Glomerular endothelial cell (primary cell): ENCODE data around the gene MRTFB. TPM values are rescaled to one million over a fixed set of nuclear protein-coding genes. Genes with fewer than 3 reads are reported as not detected.

Experiments
- DNase-seq: peaks from one replicate; pipeline ENCODE4 v3.0.0-alpha.2; 2011; ENCODE audit warnings: low read depth, low spot score; ENCODE audit errors: extremely low read depth
- total RNA-seq: library from RNA; depleted of rRNA; stranded (reverse); fragments of >200 nt; gene quantifications from 2 replicates; pipeline ENCODE4 v1.2.3, GENCODE V29; 2015

The MRTFB gene
- total RNA-seq, 1 donor from 2014 or later: 26.8 TPM

- no peak for DNase-seq
These were observed 9.3 kb upstream of the MRTFB start for GRCh38 chr16:14061732-14062259.

- DNase-seq: no peak
These were observed 8.9 kb upstream of the MRTFB start for GRCh38 chr16:14062261-14062660.

- no peak for DNase-seq
These were observed 7.2 kb upstream of the MRTFB start for GRCh38 chr16:14063618-14064581.

GRCh38 chr16:14069818-14070217 is 1.3 kb upstream of the MRTFB start:
- DNase-seq: no peak

GRCh38 chr16:14070555-14070876 is 603 bp upstream of the MRTFB start:
- no peak for DNase-seq

GRCh38 chr16:14071576-14072271 is 605 bp downstream of the MRTFB start:
- DNase-seq: no peak

- no peak for DNase-seq
These were observed 1.2 kb downstream of the MRTFB start for GRCh38 chr16:14072360-14072759.

GRCh38 chr16:14074544-14074943 is 3.4 kb downstream of the MRTFB start:
- no peak for DNase-seq

- DNase-seq: no peak
These were observed 6.8 kb downstream of the MRTFB start for GRCh38 chr16:14077918-14078317.

- DNase-seq: no peak
These were observed 15.4 kb downstream of the MRTFB start for GRCh38 chr16:14086477-14086876.

GRCh38 chr16:14087181-14087580 is 16.1 kb downstream of the MRTFB start:
- no peak for DNase-seq

GRCh38 chr16:14087590-14088154 is 16.6 kb downstream of the MRTFB start:
- DNase-seq: no peak

GRCh38 chr16:14088155-14088753 is 17.1 kb downstream of the MRTFB start:
- DNase-seq: no peak

- no peak for DNase-seq
These were observed 18.2 kb downstream of the MRTFB start for GRCh38 chr16:14089283-14089823.

- no peak for DNase-seq
These were observed 21.4 kb downstream of the MRTFB start for GRCh38 chr16:14092561-14092960.

- no peak for DNase-seq
These were observed 24.9 kb downstream of the MRTFB start for GRCh38 chr16:14095883-14096551.

- DNase-seq: no peak
These were observed 26.3 kb downstream of the MRTFB start for GRCh38 chr16:14097182-14097959.

- DNase-seq: no peak
These were observed 27.0 kb downstream of the MRTFB start for GRCh38 chr16:14098081-14098480.

GRCh38 chr16:14100825-14101224 is 29.7 kb downstream of the MRTFB start:
- no peak for DNase-seq
